HCT116 (cell line): ENCODE results near the gene PLEKHA4. TPM values are rescaled to one million over a fixed set of nuclear protein-coding genes. Genes with fewer than 3 reads are reported as not detected.
"Not testable (repeated sequence)": the region's sequence is repeated elsewhere in the genome, so short reads cannot be mapped to it uniquely, and the experiment has no call there.

Source experiments
- ATAC-seq: fragments of 200-7000 bp; cut with Tn5 transposase; 2 replicates; pipeline ENCODE4 v1.9.1; 2020; ENCODE audit warnings: mild to moderate bottlenecking, moderate library complexity
- BruUV-seq: library from RNA; stranded (reverse); fragments of 400-500 nt; replicated peaks from 2 replicates; lab custom pipeline; 2021; lab: Mats Ljungman, UMichigan
- CTCF ChIA-PET: fragments of 300-600 bp; sonication (Branson Sonifier 250); formaldehyde crosslinking; loops from one replicate; lab custom pipeline; 2021; ENCODE audit warnings: antibody characterized with exemption; lab: Charles Lee
- POLR2A ChIA-PET: fragments of 300-600, 350-600 bp; sonication (Branson Sonifier 250); formaldehyde crosslinking; loops from one replicate; lab custom pipeline; 2021; ENCODE audit warnings: antibody characterized with exemption; lab: Charles Lee
- RAD21 ChIA-PET, 2 experiments: fragments of 300-600 bp; sonication (Branson Sonifier 250); formaldehyde crosslinking; loops; one replicate each; lab custom pipeline; 2023; ENCODE audit warnings: low total read pairs in 2 of 2; ENCODE audit not compliant: uncharacterized antibody in 2 of 2, unreplicated experiment in 2 of 2, low non-redundant PET in 1 of 2; lab: Charles Lee
- DNase-seq: peaks from one replicate; pipeline ENCODE4 v3.0.0-alpha.2; 2010; ENCODE audit warnings: low read depth, low spot score
- H2AFZ ChIP-seq: fragments of 200-600 bp; shearing (Covaris generic), sonication (generic); 2 replicates; pipeline ENCODE4 v1.6.1; 2017; ENCODE audit warnings: low read depth, mixed run types, mixed read lengths, antibody characterized with exemption, low read length; ENCODE audit not compliant: poor library complexity, severe bottlenecking
- H3K27ac ChIP-seq: 2 replicates; pipeline ENCODE4 v1.5.1; 2012; ENCODE audit warnings: low read depth, low read length
- H3K27me3 ChIP-seq: fragments of 200-600 bp; sonication (generic); 2 replicates; pipeline ENCODE4 v1.6.1; 2016; ENCODE audit warnings: mixed run types, low read length, mixed read lengths; ENCODE audit not compliant: insufficient read depth
- H3K36me3 ChIP-seq, 2 experiments: fragments of 200-500 bp in 1 of 2; fragments of 200-600 bp in 1 of 2; sonication (Bioruptor generic) in 1 of 2; sonication (generic) in 1 of 2; 2 replicates each; pipeline versions ENCODE4 v1.5.1 to v1.6.1; 2014 to 2016; ENCODE audit warnings: low read length in 2 of 2, inconsistent platforms in 1 of 2, mixed read lengths in 1 of 2, mixed run types in 1 of 2; ENCODE audit not compliant: insufficient read depth in 2 of 2, control insufficient read depth in 1 of 2
- H3K4me1 ChIP-seq, 2 experiments: fragments of 200-600 bp in 1 of 2; sonication (generic) in 1 of 2; 2 replicates each; pipeline versions ENCODE4 v1.5.1 to v1.6.1; 2012 to 2017; ENCODE audit warnings: low read length in 2 of 2, inconsistent platforms in 1 of 2, mild to moderate bottlenecking in 1 of 2, mixed read lengths in 1 of 2, mixed run types in 1 of 2, moderate library complexity in 1 of 2; ENCODE audit not compliant: insufficient read depth in 2 of 2, control insufficient read depth in 1 of 2
- H3K4me2 ChIP-seq: fragments of 200-600 bp; sonication (generic); 2 replicates; pipeline ENCODE4 v1.6.1; 2017; ENCODE audit warnings: mixed run types, low read length, mixed read lengths
- H3K4me3 ChIP-seq, 2 experiments: fragments of 200-600 bp in 1 of 2; sonication (generic) in 1 of 2; replicated peaks in 1 of 2; 2 replicates each; pipeline ENCODE4 v1.5.1; 2011 to 2016; ENCODE audit warnings: low read length in 2 of 2, control low read depth in 1 of 2, low read depth in 1 of 2, mild to moderate bottlenecking in 1 of 2, mixed read lengths in 1 of 2, mixed run types in 1 of 2
- H3K79me2 ChIP-seq: fragments of 200-600 bp; sonication (generic); 2 replicates; pipeline ENCODE4 v1.6.1; 2017; ENCODE audit warnings: mild to moderate bottlenecking, mixed run types, low read length, moderate library complexity, mixed read lengths; ENCODE audit not compliant: insufficient read depth
- H3K9ac ChIP-seq: fragments of 200-600 bp; sonication (generic); 2 replicates; pipeline ENCODE4 v1.6.1; 2016; ENCODE audit warnings: low read length, mixed read lengths
- H3K9me2 ChIP-seq: fragments of 200-600 bp; sonication (generic), shearing (Covaris generic); 2 replicates; pipeline ENCODE4 v1.6.1; 2017; ENCODE audit warnings: mixed run types, mild to moderate bottlenecking, moderate library complexity; ENCODE audit not compliant: insufficient read depth
- H3K9me3 ChIP-seq, 2 experiments: fragments of 200-500 bp in 1 of 2; fragments of 200-600 bp in 1 of 2; sonication (Bioruptor generic) in 1 of 2; sonication (generic) in 1 of 2; 2 replicates each; pipeline ENCODE4 v1.6.1; 2014 to 2017; ENCODE audit warnings: low read length in 2 of 2, mixed read lengths in 2 of 2, inconsistent platforms in 1 of 2, low read depth in 1 of 2, mild to moderate bottlenecking in 1 of 2, mixed run types in 1 of 2, moderate library complexity in 1 of 2; ENCODE audit not compliant: control insufficient read depth in 1 of 2, insufficient read depth in 1 of 2
- H4K20me1 ChIP-seq: fragments of 200-600 bp; sonication (generic), shearing (Covaris generic); 2 replicates; pipeline ENCODE4 v1.6.1; 2017; ENCODE audit warnings: mixed run types, mild to moderate bottlenecking, moderate library complexity; ENCODE audit not compliant: insufficient read depth
- CBX3 ChIP-seq: IDR thresholded peaks from 2 replicates; pipeline ENCODE4 v1.6.1; 2012; ENCODE audit warnings: low read depth
- EZH2 ChIP-seq: fragments of 200-600 bp; sonication (generic); IDR thresholded peaks from 2 replicates; pipeline ENCODE4 v1.6.1; 2017; ENCODE audit warnings: antibody characterized with exemption, mixed run types
- SRF ChIP-seq: IDR thresholded peaks from 2 replicates; pipeline ENCODE4 v1.6.1; 2012; ENCODE audit warnings: low read depth
- TCF7L2 ChIP-seq: IDR thresholded peaks from 2 replicates; pipeline ENCODE4 v1.7.0; 2011; ENCODE audit warnings: borderline replicate concordance, inconsistent platforms; ENCODE audit not compliant: insufficient read depth, insufficient read length; ENCODE audit errors: extremely low read depth
- ZFX ChIP-seq: fragments of 450-650 bp; IDR thresholded peaks from 2 replicates; pipeline ENCODE4 v1.6.1; 2017
- ZNF274 ChIP-seq: fragments of 200-500 bp; sonication (Bioruptor generic); IDR thresholded peaks from 2 replicates; pipeline ENCODE4 v1.6.1; 2014; ENCODE audit warnings: mild to moderate bottlenecking, low read depth, low read length, inconsistent platforms
- intact Hi-C: fragments of 100-400 bp; cut with micrococcal nuclease; formaldehyde crosslinking; loops from 2 replicates; pipeline ENCODE4 v1.10.0; 2022
- total RNA-seq: library from RNA; stranded (reverse); gene quantifications from one replicate; pipeline ENCODE4 v1.2.1, GENCODE V29; 2021; ENCODE audit not compliant: unreplicated experiment

Gene PLEKHA4
- total RNA-seq, 1 experiment from 2014 or later: 20.4 TPM

DNA sequence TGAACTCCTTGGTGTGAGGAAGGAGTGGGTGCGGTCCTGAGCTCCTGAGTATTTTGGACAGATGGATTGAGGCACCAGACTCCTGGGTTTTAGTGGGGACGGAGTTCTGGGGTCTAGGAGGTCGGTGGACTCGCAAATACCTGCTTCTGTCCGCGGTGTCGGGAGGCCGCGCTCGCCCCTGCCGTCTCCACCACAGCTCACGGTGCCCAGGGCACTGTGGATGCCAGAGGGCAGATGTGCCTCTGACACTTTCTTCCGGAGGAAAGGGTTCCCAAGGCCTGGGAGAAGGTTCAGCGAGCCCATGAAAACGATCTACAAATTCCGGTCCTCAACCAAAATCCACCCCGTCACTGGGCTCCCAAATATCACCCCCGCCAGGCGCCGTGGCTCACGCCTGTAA lies 26.8 kb upstream of the PLEKHA4 start:
- peaks cover 3 to 19% of the 10 kb centered on the region in 2 experiments; a peak in 3 of 4 replicates for H3K4me1 ChIP-seq
- TF ChIP-seq EZH2 (no peak), TCF7L2 (no peak)
- H3K27me3 ChIP-seq: no peaks in the 10 kb centered on the region
- BruUV-seq: no TSS peak
- no peak overlapping the region for H3K27ac ChIP-seq
- intact Hi-C loops: no loop called here
- ChIA-PET POLR2A (interaction anchor here (1.0 kb wide), 1 partner anchor 20 kb away, joined by 3 read pairs; no protein-coding TSS in a partner anchor), CTCF (no interaction called here), RAD21 (no interaction called here)
- no peaks in the 10 kb centered on the region for H4K20me1 ChIP-seq
- H3K79me2 ChIP-seq: peaks cover under 1% of the 10 kb centered on the region; the same call in 1 of the 2 replicates
- no peak overlapping the region for H2AFZ ChIP-seq
- H3K4me3 ChIP-seq: no peak overlapping the region
- H3K36me3 ChIP-seq: no peaks in the 10 kb centered on the region
- no peak for DNase-seq
- H3K9ac ChIP-seq: no peak overlapping the region
- H3K4me2 ChIP-seq: no peak overlapping the region
- no peaks in the 10 kb centered on the region for H3K9me2 ChIP-seq
- no peak for ATAC-seq
- no peaks in the 10 kb centered on the region for H3K9me3 ChIP-seq

DNA sequence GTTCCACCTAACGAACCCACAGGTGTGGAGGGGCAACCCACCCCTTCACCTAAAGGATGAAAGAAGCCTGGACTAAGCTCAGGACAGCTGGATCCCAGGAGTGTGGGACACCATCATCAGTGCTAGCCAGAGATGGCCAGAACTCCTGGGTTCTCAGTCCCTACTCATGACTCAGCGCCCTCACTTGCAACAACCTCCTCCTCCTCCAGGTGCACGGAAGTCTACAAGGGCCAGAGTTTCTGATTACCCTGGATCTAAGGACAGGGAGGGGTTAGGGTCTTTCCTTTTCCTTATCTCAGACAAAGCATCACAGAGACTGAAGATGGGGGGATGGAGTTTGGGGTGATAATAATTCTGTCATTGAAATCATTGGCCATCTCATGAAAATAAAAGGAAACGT lies 22.1 kb upstream of the PLEKHA4 start:
- ChIA-PET POLR2A (no interaction called here), RAD21 (no interaction called here), CTCF (no interaction called here)
- DNase-seq: no peak
- no peak for ATAC-seq
- Histone ChIP-seq H3K27ac (no peak overlapping the region), H4K20me1 (no peaks in the 10 kb centered on the region), H3K9me2 (no peaks in the 10 kb centered on the region), H3K4me3 (no peak overlapping the region), H3K27me3 (no peaks in the 10 kb centered on the region), H3K9me3 (no peaks in the 10 kb centered on the region), H3K79me2 (no peaks in the 10 kb centered on the region), H3K9ac (no peak overlapping the region), H3K4me1 (peaks cover 0 to 10% of the 10 kb centered on the region in 2 experiments; a peak in 2 of 4 replicates), H3K4me2 (no peak overlapping the region), H2AFZ (no peak overlapping the region), H3K36me3 (no peaks in the 10 kb centered on the region)
- TF ChIP-seq SRF (no peak), ZNF274 (no peak), ZFX (no peak), CBX3 (no peak)
- intact Hi-C loops: no loop called here
- no TSS peak for BruUV-seq

DNA sequence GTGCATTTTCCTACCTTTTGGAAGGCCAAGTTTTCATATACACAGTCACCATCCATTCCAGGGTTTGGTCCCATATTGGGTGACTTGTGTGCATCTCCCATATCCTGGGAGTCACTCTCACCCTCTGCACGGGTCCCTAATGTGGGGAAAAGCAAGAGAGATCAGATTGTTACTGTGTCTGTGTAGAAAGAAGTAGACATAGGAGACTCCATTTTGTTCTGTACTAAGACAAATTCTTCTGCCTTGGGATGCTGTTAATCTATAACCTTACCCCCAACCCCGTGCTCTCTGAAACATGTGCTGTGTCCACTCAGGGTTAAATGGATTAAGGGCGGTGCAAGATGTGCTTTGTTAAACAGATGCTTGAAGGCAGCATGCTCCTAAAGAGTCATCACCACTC lies 21.1 kb upstream of the PLEKHA4 start:
- intact Hi-C loops, H3K9me2 ChIP-seq, H3K4me1 ChIP-seq, H3K36me3 ChIP-seq, H2AFZ ChIP-seq, ATAC-seq, RAD21 ChIA-PET, H3K4me2 ChIP-seq, H3K4me3 ChIP-seq, H3K27ac ChIP-seq, H3K9me3 ChIP-seq, H3K27me3 ChIP-seq, CTCF ChIA-PET, H3K9ac ChIP-seq, DNase-seq, BruUV-seq, H4K20me1 ChIP-seq, H3K79me2 ChIP-seq: not testable (repeated sequence)
- POLR2A ChIA-PET: interaction anchor here (1.1 kb wide), 2 partner anchors 10 to 17 kb away, joined by 3 to 6 read pairs; partner anchors contain the start of gene PPP1R15A
